Erythroblast (primary cell): ENCODE measurements around the gene PTPRU.

ENCODE experiments used
- DNase-seq, 2 experiments: peaks; one replicate each; lab custom pipeline; 2025; lab: John Stamatoyannopoulos, UW
- GATA1 ChIP-seq: IDR thresholded peaks from 2 replicates; pipeline ENCODE4 v1.6.1; 2011; ENCODE audit warnings: low read depth, mild to moderate bottlenecking, control low read depth, low read length, moderate library complexity
- POLR2A ChIP-seq: IDR thresholded peaks from 2 replicates; pipeline ENCODE4 v1.6.1; 2011; ENCODE audit warnings: mild to moderate bottlenecking, low read length

Gene PTPRU

DNA sequence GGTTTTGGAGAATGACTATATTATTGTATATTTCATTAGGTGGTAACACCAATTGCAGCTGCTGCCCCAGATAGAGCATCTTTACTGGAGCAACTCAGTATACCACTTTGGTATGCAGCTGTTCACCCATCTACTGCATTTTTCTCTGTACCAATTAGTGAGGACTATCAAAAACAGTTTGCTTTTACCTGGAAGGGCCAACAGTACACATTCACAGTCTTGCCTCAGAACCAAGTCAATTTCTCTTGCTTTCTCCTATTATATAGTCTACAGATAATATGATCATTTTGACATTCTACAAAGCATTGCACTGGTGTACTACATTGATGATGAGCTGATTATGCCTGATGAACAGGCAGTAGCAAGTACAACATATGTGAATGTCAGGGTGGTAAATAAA, 99.3 kb downstream of the PTPRU start:
- TF ChIP-seq GATA1 (no peak), POLR2A (no peak)
- DNase-seq = no peak

DNA sequence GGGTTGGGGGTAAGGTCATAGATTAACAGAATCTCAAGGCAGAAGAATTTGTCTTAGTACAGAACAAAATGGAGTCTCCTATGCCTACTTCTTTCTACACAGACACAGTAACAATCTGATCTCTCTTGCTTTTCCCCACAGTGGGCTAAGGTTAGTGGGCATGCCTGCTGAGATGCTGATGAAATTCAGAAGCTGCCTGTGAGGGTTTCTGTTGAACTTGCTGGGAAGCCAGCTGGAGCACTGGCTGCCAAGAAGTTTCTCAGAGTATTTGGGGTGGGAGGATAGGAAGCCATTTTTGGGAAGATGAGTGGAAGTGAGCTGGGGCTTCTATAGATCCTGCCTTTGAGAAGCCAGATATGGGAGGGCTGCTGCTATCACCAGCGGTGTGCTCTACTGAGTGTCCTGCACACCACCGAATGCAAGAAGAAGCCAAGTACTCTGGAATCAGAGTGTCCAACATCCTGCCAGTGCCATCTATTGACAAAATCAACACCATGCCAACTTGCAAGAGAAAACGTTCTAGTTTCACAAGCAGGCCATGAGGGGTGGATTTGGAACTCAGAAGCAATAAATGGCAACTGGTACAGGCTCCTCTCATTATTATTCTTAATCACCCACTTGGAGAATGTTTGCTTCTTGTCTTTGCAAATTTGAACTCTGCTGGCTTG, 102.7 kb downstream of the PTPRU start:
- DNase-seq = no peak
- TF ChIP-seq GATA1 (no peak), POLR2A (no peak)

DNA sequence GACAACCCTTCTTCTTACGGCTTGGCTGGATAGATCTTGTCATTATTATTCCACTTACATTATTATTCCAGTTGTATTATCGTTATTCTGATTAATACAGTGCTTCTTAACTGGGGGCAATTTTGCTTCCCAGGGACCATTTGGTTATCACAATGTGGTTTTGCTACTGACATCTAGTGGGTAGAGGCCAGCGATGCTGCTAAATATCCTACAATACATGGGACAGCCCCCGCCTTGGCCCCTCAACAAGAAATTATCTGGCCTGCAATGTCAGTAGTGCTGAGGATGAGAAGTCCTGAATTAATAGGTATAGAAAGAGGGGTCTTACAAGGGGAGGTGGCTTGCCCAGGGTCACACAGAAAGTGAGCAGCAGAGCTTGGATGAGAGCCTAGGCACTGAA, 105.6 kb downstream of the PTPRU start:
- no peak for TF ChIP-seq POLR2A
- TF ChIP-seq GATA1 = no peak
- no peak for DNase-seq

GRCh38 chr1:29342351-29342750, 106.0 kb downstream of the PTPRU start:
- TF ChIP-seq POLR2A = no peak
- TF ChIP-seq GATA1 = no peak

DNA sequence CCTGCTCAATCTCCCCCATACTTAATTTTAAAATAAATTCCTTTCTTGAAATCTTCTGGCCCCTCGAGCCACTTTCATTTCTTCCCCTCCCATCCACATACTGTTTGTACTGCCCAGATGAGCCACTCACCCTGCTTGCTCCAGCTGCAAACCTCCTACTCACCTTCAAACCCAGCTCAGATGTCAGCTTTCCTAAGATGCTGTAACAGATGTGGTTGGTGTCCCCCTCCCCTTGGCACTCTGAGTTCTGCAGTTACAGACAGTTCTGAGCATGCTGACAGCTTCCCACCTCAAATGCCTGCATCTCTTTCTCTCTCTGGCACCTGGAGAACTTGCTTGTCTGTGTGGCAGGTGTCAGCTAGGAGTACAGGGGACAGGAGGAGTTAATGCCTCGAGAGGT, 106.7 kb downstream of the PTPRU start:
- no peak for DNase-seq
- no peak for TF ChIP-seq GATA1
- TF ChIP-seq POLR2A = no peak

More at GRCh38 chr1:29342351-29342750, 106.0 kb downstream of the PTPRU start:
- no peak for DNase-seq

DNA sequence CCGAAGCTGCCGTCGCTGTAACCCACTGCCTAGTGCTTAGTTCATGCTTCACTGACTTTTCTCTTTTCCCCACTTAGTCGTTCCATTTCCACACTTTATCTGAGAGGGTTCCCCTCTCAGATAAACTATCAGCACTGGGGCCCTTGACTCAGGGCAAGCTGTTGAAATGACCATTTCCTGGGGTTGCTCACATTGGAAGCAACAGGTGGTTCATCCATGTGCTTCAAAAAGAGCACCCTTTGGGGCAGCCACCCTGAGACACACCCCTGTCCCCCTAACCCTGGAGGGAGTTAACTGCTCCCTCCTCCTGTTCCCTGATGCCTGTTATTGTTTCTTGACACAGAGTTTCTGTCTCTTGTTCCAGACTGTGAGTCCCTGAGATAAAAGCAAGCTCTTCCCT, 107.2 kb downstream of the PTPRU start:
- TF ChIP-seq GATA1 (no peak), POLR2A (no peak)
- no peak for DNase-seq

- TF ChIP-seq GATA1 (no peak), POLR2A (no peak)
Observed at GRCh38 chr1:29343908-29344307, 107.6 kb downstream of the PTPRU start.

GRCh38 chr1:29344336-29344735, 108.0 kb downstream of the PTPRU start:
- TF ChIP-seq POLR2A (no peak), GATA1 (no peak)
- DNase-seq = no peak

More at GRCh38 chr1:29343908-29344307, 107.6 kb downstream of the PTPRU start:
- no peak for DNase-seq

DNA sequence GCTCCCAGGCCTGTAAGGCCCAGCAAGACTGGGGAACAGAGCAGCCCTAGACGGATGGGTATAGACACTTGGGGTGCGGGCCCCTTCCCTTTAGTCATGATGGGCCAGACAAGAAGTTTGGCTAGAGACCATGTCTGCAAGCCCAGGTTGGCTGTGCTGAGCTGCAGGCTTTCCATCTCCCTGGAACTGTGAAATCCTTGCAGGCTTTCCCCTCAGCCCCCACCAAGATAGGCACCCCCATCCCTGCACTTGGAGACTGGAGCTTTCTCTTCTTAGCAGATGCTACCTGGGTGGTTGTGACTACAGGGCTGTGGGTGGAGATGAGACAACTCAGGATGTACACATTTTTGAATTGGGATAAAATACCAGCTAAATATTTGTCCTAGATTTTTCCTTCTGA, 110.3 kb downstream of the PTPRU start:
- no peak for DNase-seq
- TF ChIP-seq GATA1 (no peak), POLR2A (no peak)

DNA sequence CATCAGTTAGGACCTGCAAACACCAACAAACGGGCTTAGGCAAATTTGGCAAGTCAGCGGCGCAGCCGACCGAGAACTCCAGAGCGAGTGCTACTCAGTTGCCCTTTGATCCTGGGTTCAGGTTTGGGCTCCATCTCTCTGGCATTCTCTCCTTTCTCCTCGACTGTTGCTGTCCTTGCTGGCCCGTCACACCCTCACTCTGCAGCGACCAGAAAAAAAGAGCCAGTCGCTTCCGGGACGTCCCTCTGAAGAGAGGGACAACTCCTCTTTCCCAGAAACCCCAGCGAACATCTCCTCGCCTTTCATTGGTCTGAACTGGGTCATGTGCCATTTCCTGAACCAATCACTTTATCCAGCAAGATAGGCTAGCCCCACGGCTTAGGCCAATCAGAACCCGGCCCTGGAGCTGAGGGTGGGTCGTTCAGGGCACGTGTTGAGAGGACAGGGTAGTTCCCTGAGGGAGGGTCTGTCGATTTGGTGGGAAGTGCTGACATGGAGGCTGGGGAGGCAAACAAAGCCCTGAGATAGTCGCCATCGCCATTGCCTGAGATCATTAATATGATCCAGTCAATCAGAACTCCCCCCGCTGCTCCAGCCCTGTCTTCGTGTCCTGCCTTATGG, 113.7 kb downstream of the PTPRU start:
- DNase-seq = no peak
- TF ChIP-seq GATA1 (no peak), POLR2A (no peak)

DNA sequence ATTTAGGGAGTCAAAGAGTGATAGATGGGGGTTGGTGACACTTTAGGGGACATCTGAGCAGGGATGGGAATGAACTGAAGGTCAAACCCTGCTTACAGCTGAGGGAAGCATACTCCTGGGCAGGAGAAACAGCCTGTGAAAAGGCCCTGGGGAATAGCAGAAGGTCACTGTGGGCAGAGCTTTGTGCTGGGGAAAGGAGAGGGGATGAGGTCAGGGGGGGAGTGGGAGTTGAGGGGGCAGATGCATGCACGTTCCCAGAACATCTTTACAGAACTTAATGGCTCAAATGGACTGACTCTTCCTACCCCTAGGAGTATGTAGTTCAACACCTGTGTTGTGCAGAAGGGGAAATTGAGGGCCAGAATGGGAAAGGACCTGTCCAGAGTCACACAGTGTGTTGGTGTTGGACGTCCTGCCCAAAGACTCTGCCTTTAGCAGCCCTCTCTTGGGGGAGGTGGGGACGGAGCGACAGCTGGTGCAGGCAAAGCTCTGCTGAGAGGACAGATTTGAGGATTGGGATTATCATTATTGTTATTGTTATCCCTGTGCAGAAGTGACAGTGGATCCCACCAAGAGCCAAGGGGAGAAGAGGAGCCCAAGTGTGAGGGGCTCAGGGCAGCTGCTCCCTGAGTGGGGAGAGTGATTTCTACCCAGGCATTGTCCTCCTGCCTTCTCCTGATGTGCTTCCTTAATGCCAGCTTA, 116.5 kb downstream of the PTPRU start:
- DNase-seq = no peak
- TF ChIP-seq GATA1 = no peak
- no peak for TF ChIP-seq POLR2A

GRCh38 chr1:29354511-29355098, 118.3 kb downstream of the PTPRU start:
- no peak for DNase-seq
- TF ChIP-seq GATA1 (no peak), POLR2A (no peak)

DNA sequence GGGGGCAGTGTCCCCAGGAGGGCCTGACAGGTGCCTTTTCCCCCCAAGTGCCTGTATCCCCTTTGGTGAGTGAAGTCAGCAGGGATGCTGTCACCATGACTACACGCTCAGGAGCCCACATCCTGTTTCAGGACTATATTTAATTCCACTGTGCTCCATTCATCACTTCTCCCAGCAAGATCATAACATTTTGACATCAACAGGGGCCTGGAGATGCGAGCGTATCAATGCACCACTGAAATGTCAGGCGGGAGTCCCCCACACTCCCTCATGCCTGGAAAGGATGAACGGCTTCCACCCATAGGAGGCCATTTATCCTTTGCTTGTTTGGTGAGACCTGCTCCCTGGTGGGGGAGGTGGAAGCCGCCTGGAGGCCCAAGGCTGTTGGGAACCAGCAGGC, 119.1 kb downstream of the PTPRU start:
- DNase-seq = no peak
- TF ChIP-seq POLR2A (no peak), GATA1 (no peak)

- TF ChIP-seq GATA1 (no peak), POLR2A (no peak)
- no peak for DNase-seq
Observed at GRCh38 chr1:29356663-29357062, 120.3 kb downstream of the PTPRU start.
